ENCODE measurements around the gene FNIP2.

DNA sequence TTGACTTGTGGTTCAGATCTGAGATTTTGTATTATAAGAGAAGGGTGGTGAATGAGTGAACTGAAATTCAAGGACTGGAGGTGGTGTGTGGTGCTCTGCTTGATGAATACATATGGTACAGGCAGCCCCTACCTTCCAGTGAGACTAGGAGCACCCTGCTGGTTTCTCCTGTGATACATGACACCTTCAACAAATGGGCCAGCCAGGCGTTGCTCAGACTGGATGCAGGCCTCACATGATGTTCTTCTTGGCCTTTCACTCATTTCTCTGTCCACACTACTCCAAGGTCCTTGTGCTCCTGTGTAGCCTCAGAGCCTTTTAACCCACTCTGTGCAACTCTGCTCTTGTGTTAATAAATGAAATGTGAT is 67.2 kb downstream of the FNIP2 start:
- TF ChIP-seq, protein P1, sequence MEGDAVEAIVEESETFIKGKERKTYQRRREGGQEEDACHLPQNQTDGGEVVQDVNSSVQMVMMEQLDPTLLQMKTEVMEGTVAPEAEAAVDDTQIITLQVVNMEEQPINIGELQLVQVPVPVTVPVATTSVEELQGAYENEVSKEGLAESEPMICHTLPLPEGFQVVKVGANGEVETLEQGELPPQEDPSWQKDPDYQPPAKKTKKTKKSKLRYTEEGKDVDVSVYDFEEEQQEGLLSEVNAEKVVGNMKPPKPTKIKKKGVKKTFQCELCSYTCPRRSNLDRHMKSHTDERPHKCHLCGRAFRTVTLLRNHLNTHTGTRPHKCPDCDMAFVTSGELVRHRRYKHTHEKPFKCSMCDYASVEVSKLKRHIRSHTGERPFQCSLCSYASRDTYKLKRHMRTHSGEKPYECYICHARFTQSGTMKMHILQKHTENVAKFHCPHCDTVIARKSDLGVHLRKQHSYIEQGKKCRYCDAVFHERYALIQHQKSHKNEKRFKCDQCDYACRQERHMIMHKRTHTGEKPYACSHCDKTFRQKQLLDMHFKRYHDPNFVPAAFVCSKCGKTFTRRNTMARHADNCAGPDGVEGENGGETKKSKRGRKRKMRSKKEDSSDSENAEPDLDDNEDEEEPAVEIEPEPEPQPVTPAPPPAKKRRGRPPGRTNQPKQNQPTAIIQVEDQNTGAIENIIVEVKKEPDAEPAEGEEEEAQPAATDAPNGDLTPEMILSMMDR (conservative IDR thresholded peaks at IDR 0.05; ENCODE audit: low read depth, low read length), result no peak
- TF ChIP-seq EZH2 (IDR thresholded peaks at IDR 0.05; ENCODE audit: borderline replicate concordance, low read depth, low read length, poor library complexity, severe bottlenecking), result no peak

Data from A673 (cell line).